ENCODE results near the gene MOK. TPM values are rescaled to one million over a fixed set of nuclear protein-coding genes. Genes with fewer than 3 reads are reported as not detected.

MOK gene
- total RNA-seq, 3 donors from 2014 or later = 6.2 to 11.2 (median 7.4) TPM

GRCh38 chr14:102264355-102264754, 40.6 kb downstream of the MOK start:
- ATAC-seq (no peak), DNase-seq (no peak)
- H3K36me3 ChIP-seq (ENCODE audit: low read depth) = no peaks in the 10 kb centered on the region
- no peak overlapping the region for H3K4me3 ChIP-seq
- H3K4me1 ChIP-seq (ENCODE audit: low read depth) = no peaks in the 10 kb centered on the region
- TF ChIP-seq CTCF (IDR thresholded peaks at IDR 0.05) = no peak
- intact Hi-C loops (cut with DNase I, micrococcal nuclease) = no loop called here
- no peaks in the 10 kb centered on the region for H3K9me3 ChIP-seq

GRCh38 chr14:102262929-102263462, 42.0 kb downstream of the MOK start:
- H3K4me3 ChIP-seq = no peak overlapping the region
- H3K9me3 ChIP-seq = no peaks in the 10 kb centered on the region
- ATAC-seq = no peak
- no peaks in the 10 kb centered on the region for H3K36me3 ChIP-seq (ENCODE audit: low read depth)
- no peak for DNase-seq
- intact Hi-C loops (cut with DNase I, micrococcal nuclease) = no loop called here
- no peaks in the 10 kb centered on the region for H3K4me1 ChIP-seq (ENCODE audit: low read depth)
- TF ChIP-seq CTCF (IDR thresholded peaks at IDR 0.05) = no peak

- no peaks in the 10 kb centered on the region for H3K4me1 ChIP-seq (ENCODE audit: low read depth)
- H3K4me3 ChIP-seq = no peak overlapping the region
- TF ChIP-seq CTCF (IDR thresholded peaks at IDR 0.05) = no peak
- intact Hi-C loops (cut with DNase I, micrococcal nuclease) = no loop called here
- ATAC-seq (no peak), DNase-seq (no peak)
- no peaks in the 10 kb centered on the region for H3K36me3 ChIP-seq (ENCODE audit: low read depth)
- no peaks in the 10 kb centered on the region for H3K9me3 ChIP-seq
These were observed 46.8 kb downstream of the MOK start for GRCh38 chr14:102258136-102258535.

GRCh38 chr14:102256716-102257115, 48.2 kb downstream of the MOK start:
- intact Hi-C loops (cut with DNase I, micrococcal nuclease) = no loop called here
- Histone ChIP-seq H3K4me3 (no peak overlapping the region), H3K4me1 (ENCODE audit: low read depth) (no peaks in the 10 kb centered on the region), H3K36me3 (ENCODE audit: low read depth) (no peaks in the 10 kb centered on the region), H3K9me3 (no peaks in the 10 kb centered on the region)
- DNase-seq (no peak), ATAC-seq (no peak)
- no peak for TF ChIP-seq CTCF (IDR thresholded peaks at IDR 0.05)

GRCh38 chr14:102255401-102256190, 49.4 kb downstream of the MOK start:
- Histone ChIP-seq H3K4me3 (no peak overlapping the region), H3K4me1 (ENCODE audit: low read depth) (no peaks in the 10 kb centered on the region), H3K36me3 (ENCODE audit: low read depth) (no peaks in the 10 kb centered on the region), H3K9me3 (no peaks in the 10 kb centered on the region)
- DNase-seq (no peak), ATAC-seq (no peak)
- intact Hi-C loops (cut with DNase I, micrococcal nuclease) = no loop called here
- TF ChIP-seq CTCF (IDR thresholded peaks at IDR 0.05) = no peak
